MCF 10A (cell line): ENCODE data around the gene DDR1. TPM values are rescaled to one million over a fixed set of nuclear protein-coding genes. Genes with fewer than 3 reads are reported as not detected.
A peak's percentile ranks its signal among the peaks of the same experiment; 100 is the strongest.

ENCODE experiments used
- BruUV-seq: library from RNA; stranded (reverse); fragments of 400-500 nt; replicated peaks from 2 replicates; lab custom pipeline; 2021; lab: Mats Ljungman, UMichigan
- CTCF ChIA-PET: fragments of 300-600 bp; sonication (Branson Sonifier 250); formaldehyde crosslinking; extraction: SDS; loops from one replicate; lab custom pipeline; 2021; ENCODE audit warnings: antibody characterized with exemption, inconsistent platforms; lab: Yijun Ruan, JAX
- POLR2A ChIA-PET: fragments of 300-600, 350-650 bp; sonication (Branson Sonifier 250); formaldehyde crosslinking; extraction: SDS; loops from one replicate; lab custom pipeline; 2020; ENCODE audit warnings: antibody characterized with exemption, inconsistent platforms; lab: Yijun Ruan, JAX
- DNase-seq: peaks from one replicate; pipeline ENCODE4 v3.0.0-alpha.2; 2018; ENCODE audit not compliant: unreplicated experiment
- H3K27ac Mint-ChIP-seq: one replicate; pipeline ENCODE4 v1.8.0; 2022; ENCODE audit warnings: mild to moderate bottlenecking, low read depth, mixed read lengths; ENCODE audit not compliant: unreplicated experiment
- H3K27me3 Mint-ChIP-seq: one replicate; pipeline ENCODE4 v1.8.0; 2022; ENCODE audit warnings: mixed read lengths; ENCODE audit not compliant: insufficient read depth, unreplicated experiment
- H3K36me3 Mint-ChIP-seq: one replicate; pipeline ENCODE4 v1.8.0; 2022; ENCODE audit warnings: mild to moderate bottlenecking, moderate library complexity, mixed read lengths; ENCODE audit not compliant: insufficient read depth, unreplicated experiment
- H3K4me1 Mint-ChIP-seq: one replicate; pipeline ENCODE4 v1.8.0; 2022; ENCODE audit warnings: mixed read lengths; ENCODE audit not compliant: insufficient read depth, unreplicated experiment
- H3K4me3 Mint-ChIP-seq: one replicate; pipeline ENCODE4 v1.8.0; 2022; ENCODE audit warnings: mild to moderate bottlenecking, moderate library complexity, mixed read lengths; ENCODE audit not compliant: unreplicated experiment
- H3K9me3 Mint-ChIP-seq: one replicate; pipeline ENCODE4 v1.8.0; 2022; ENCODE audit warnings: mixed read lengths; ENCODE audit not compliant: unreplicated experiment
- intact Hi-C: fragments of 100-400 bp; cut with micrococcal nuclease; formaldehyde crosslinking; loops from 2 replicates; pipeline ENCODE4 v1.14.1; 2022
- total RNA-seq: library from RNA; stranded (reverse); gene quantifications from 2 replicates; pipeline ENCODE4 v1.2.3, GENCODE V29; 2022
- TF ChIP-seq, protein P1 (sequence below): fragments of 200-600 bp; IDR thresholded peaks from one replicate; pipeline ENCODE4 v1.8.0; 2022; ENCODE audit warnings: antibody characterized with exemption, mild to moderate bottlenecking; ENCODE audit not compliant: unreplicated experiment

The DDR1 gene
- total RNA-seq, 1 experiment from 2014 or later: 66.0 TPM

- no peak for DNase-seq
- intact Hi-C loops: no loop called here
- Mint-ChIP-seq H3K27me3 (no peaks in the 10 kb centered on the region), H3K27ac (no peak overlapping the region), H3K4me3 (no peak overlapping the region), H3K4me1 (peaks cover 39% of the 10 kb centered on the region), H3K9me3 (no peaks in the 10 kb centered on the region), H3K36me3 (peaks cover 62% of the 10 kb centered on the region)
- BruUV-seq: no TSS peak
- TF ChIP-seq, protein P1, sequence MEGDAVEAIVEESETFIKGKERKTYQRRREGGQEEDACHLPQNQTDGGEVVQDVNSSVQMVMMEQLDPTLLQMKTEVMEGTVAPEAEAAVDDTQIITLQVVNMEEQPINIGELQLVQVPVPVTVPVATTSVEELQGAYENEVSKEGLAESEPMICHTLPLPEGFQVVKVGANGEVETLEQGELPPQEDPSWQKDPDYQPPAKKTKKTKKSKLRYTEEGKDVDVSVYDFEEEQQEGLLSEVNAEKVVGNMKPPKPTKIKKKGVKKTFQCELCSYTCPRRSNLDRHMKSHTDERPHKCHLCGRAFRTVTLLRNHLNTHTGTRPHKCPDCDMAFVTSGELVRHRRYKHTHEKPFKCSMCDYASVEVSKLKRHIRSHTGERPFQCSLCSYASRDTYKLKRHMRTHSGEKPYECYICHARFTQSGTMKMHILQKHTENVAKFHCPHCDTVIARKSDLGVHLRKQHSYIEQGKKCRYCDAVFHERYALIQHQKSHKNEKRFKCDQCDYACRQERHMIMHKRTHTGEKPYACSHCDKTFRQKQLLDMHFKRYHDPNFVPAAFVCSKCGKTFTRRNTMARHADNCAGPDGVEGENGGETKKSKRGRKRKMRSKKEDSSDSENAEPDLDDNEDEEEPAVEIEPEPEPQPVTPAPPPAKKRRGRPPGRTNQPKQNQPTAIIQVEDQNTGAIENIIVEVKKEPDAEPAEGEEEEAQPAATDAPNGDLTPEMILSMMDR: no peak
- POLR2A ChIA-PET: interaction anchor here (0.7 to 4.8 kb wide), 9 partner anchors 11 to 350 kb away, joined by 3 to 38 read pairs (median 6); partner anchors contain the start of gene GTF2H4
- CTCF ChIA-PET: interaction anchor here (0.5 to 1.9 kb wide), 11 partner anchors 10 to 513 kb away, joined by 3 to 11 read pairs (median 3); partner anchors contain the start of gene VARS2
Observed at GRCh38 chr6:30888816-30889495, 4.6 kb downstream of the DDR1 start.

DNA sequence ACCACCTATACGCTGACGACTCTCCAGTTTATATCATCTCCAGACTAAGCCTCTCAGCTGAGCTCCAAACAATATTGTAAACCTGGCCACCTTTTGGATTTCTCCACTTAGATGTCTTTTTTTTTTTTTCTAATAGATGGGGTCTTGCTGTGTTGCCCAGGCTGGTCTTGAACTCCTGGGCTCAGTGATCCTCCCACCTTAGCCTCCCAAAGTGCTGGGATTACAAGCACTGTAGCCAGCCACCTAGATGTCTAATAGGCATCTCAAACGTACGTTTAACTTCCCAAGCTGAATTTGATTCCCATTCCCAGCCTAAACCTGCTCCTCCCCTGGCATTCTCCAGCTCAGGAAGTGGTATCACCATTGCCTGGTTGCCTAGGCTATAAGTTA is 5.2 kb downstream of the DDR1 start:
- TF ChIP-seq, protein P1: no peak
- no peak for DNase-seq
- H3K4me1 Mint-ChIP-seq: peaks cover 39% of the 10 kb centered on the region
- no peaks in the 10 kb centered on the region for H3K9me3 Mint-ChIP-seq
- no TSS peak for BruUV-seq
- H3K27me3 Mint-ChIP-seq: no peaks in the 10 kb centered on the region
- peaks cover 67% of the 10 kb centered on the region for H3K36me3 Mint-ChIP-seq
- intact Hi-C loops: no loop called here
- ChIA-PET POLR2A (interaction anchor here (0.7 to 4.8 kb wide), 11 partner anchors 11 to 350 kb away, joined by 3 to 38 read pairs (median 6); partner anchors contain the start of genes GTF2H4 and VARS2), CTCF (interaction anchor here (0.6 to 1.9 kb wide), 10 partner anchors 11 to 512 kb away, joined by 3 to 11 read pairs (median 3); partner anchors contain the start of gene VARS2)
- peak overlapping the region; percentile 17 for H3K27ac Mint-ChIP-seq
- peak overlapping the region; percentile 30 for H3K4me3 Mint-ChIP-seq

DNA sequence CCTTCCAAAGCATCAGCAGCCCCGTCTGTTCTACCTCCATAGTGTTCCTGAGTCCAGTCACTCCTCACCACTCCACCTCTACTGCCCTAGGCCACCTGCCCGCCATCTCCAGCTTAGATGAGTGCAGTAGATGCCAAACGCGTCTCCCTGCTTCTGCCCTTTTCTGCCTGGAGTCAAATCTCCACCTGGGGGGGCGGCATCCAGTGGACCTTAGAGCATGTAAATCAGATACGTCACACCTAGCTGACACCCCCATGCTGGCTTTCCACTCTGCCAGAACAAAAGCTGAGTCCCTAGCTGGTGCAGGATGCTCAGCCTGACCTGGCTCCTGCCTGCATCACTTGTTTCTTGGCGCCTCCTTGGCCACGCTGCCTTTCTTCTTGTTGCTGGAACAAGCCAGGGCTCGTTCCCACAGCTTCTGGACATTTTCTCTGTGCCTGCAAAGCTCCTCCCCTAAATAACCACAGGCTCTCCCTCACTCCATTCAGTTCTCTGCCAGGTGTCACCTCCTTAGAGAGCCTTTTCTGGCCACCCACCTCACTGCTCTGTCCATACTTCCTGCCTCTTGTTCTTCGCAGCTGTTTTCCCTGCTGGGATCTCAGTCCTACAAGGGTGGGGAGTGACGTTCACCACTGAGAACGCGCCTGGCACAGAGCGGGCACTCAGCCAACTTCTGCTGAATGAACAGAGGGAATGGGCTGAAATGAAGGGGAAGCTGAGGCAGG is 5.8 kb downstream of the DDR1 start:
- Mint-ChIP-seq H3K27me3 (no peaks in the 10 kb centered on the region), H3K4me1 (peaks cover 44% of the 10 kb centered on the region), H3K36me3 (peaks cover 73% of the 10 kb centered on the region), H3K4me3 (peak overlapping the region; percentile 30), H3K27ac (peak overlapping the region; percentile 17), H3K9me3 (no peaks in the 10 kb centered on the region)
- CTCF ChIA-PET: interaction anchor here (0.5 to 1.9 kb wide), 13 partner anchors 9 to 240 kb away, joined by 3 to 11 read pairs (median 4); partner anchors contain the start of gene VARS2
- TF ChIP-seq, protein P1: no peak
- intact Hi-C loops: no loop called here
- POLR2A ChIA-PET: interaction anchor here (0.7 to 4.8 kb wide), 12 partner anchors 10 to 273 kb away, joined by 3 to 38 read pairs (median 6); partner anchors contain the start of genes GTF2H4, MRPS18B, PPP1R10 and VARS2
- BruUV-seq: no TSS peak
- peak; percentile 83 for DNase-seq
